Progenitor cell of endocrine pancreas (in vitro differentiated cells): ENCODE measurements around the gene CUX1. TPM values are rescaled to one million over a fixed set of nuclear protein-coding genes. Genes with fewer than 3 reads are reported as not detected.
A peak's percentile ranks its signal among the peaks of the same experiment; 100 is the strongest.

ENCODE experiments used
- DNase-seq: peaks from one replicate; pipeline ENCODE4 v3.0.0; 2021; ENCODE audit warnings: low spot score; ENCODE audit not compliant: unreplicated experiment
- H3K27ac Mint-ChIP-seq: 2 replicates; pipeline ENCODE4 v1.8.0; 2021; ENCODE audit warnings: mild to moderate bottlenecking, moderate library complexity, mixed read lengths
- H3K27me3 Mint-ChIP-seq: 2 replicates; pipeline ENCODE4 v1.8.0; 2021; ENCODE audit warnings: mixed read lengths
- H3K36me3 Mint-ChIP-seq: 2 replicates; pipeline ENCODE4 v1.8.0; 2022; ENCODE audit warnings: mixed read lengths; ENCODE audit not compliant: insufficient read depth
- H3K4me1 Mint-ChIP-seq: 2 replicates; pipeline ENCODE4 v1.8.0; 2021; ENCODE audit warnings: low read depth, mixed read lengths
- H3K4me3 Mint-ChIP-seq: 2 replicates; pipeline ENCODE4 v1.8.0; 2021; ENCODE audit warnings: low read depth, mild to moderate bottlenecking, moderate library complexity, mixed read lengths
- H3K9me3 Mint-ChIP-seq: 2 replicates; pipeline ENCODE4 v1.8.0; 2021; ENCODE audit warnings: low read depth, mixed read lengths
- total RNA-seq: library from RNA; stranded (reverse); gene quantifications from 2 replicates; pipeline ENCODE4 v1.2.1, GENCODE V29; 2021
- TF ChIP-seq, protein P1 (sequence below): fragments of 200-600 bp; sonication (generic); IDR thresholded peaks from one replicate; pipeline ENCODE4 v1.5.0; 2021; ENCODE audit warnings: antibody characterized with exemption, mild to moderate bottlenecking; ENCODE audit not compliant: unreplicated experiment

CUX1 gene
- total RNA-seq, 1 donor from 2014 or later: 103 TPM

DNA sequence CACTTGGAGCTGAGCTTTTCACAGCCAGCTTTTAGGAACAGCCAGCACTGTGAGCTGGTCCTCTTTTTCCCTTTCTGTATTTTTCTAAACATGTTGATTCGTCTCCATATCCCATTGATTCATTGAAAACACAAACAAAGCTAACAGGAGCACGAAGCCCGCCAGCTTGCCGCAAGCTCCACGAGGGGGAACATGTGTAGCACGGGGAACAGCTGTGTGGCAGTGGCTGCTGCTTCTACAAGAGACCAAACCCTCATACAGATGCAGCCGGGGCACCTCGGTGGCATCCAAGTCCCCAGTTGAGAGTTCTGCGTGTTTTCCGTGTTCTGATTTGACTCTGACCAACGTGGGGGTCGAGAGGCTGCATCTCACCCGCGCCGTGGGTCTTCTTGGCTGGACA, 388.5 kb downstream of the CUX1 start:
- H3K4me3 Mint-ChIP-seq: no peak overlapping the region
- H3K27me3 Mint-ChIP-seq: no peaks in the 10 kb centered on the region
- TF ChIP-seq, protein P1, sequence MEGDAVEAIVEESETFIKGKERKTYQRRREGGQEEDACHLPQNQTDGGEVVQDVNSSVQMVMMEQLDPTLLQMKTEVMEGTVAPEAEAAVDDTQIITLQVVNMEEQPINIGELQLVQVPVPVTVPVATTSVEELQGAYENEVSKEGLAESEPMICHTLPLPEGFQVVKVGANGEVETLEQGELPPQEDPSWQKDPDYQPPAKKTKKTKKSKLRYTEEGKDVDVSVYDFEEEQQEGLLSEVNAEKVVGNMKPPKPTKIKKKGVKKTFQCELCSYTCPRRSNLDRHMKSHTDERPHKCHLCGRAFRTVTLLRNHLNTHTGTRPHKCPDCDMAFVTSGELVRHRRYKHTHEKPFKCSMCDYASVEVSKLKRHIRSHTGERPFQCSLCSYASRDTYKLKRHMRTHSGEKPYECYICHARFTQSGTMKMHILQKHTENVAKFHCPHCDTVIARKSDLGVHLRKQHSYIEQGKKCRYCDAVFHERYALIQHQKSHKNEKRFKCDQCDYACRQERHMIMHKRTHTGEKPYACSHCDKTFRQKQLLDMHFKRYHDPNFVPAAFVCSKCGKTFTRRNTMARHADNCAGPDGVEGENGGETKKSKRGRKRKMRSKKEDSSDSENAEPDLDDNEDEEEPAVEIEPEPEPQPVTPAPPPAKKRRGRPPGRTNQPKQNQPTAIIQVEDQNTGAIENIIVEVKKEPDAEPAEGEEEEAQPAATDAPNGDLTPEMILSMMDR: no peak
- H3K36me3 Mint-ChIP-seq: peaks cover 22% of the 10 kb centered on the region
- H3K9me3 Mint-ChIP-seq: no peaks in the 10 kb centered on the region
- no peak for DNase-seq
- H3K27ac Mint-ChIP-seq: peak overlapping the region; percentile 4
- H3K4me1 Mint-ChIP-seq: peaks cover 6% of the 10 kb centered on the region

DNA sequence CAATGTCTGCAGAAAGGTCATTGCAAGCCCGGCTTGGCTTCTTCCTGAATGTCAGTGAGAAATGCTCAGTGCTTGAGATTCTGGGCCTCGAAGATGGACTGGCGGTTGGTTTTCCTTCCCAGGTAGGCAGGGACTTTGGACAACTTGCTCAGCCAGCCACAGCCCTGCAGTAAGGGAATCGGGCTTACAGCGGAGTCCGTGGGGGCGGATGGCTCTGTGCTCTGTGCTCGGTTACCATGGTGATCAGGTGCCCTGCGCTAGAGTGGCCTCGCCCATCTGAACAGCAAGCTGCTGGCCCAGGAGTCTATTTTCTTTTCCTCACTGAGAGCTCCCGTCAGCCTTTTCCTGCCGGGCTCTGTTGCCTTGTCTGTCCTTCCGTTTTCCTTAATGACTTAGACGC, 391.4 kb downstream of the CUX1 start:
- TF ChIP-seq, protein P1: no peak
- no peak for DNase-seq
- Mint-ChIP-seq H3K27me3 (no peaks in the 10 kb centered on the region), H3K27ac (no peak overlapping the region), H3K9me3 (no peaks in the 10 kb centered on the region), H3K4me1 (peaks cover 6% of the 10 kb centered on the region), H3K4me3 (no peak overlapping the region), H3K36me3 (peaks cover 21% of the 10 kb centered on the region)

DNA sequence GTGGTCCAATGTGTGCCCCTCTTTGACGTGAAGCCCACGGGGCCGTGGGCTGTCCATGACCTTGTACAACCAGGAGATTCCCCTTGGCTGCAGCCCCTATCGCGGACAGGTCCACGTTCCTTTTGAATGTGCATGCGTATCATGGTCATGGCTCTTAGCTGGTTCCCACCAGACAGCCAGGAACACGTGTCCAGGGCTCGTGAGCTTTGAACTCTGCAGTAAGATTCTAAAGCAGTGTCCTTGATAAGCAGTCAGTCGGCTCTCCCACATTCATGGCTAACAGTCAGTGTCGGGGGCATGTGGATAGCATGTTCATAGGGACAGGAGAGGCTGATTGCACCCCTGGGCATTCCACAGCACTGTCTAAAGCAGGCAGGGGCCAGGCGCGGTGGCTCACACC, 393.4 kb downstream of the CUX1 start:
- Mint-ChIP-seq H3K36me3 (peaks cover 18% of the 10 kb centered on the region), H3K4me1 (peaks cover 6% of the 10 kb centered on the region), H3K27ac (no peak overlapping the region), H3K4me3 (no peak overlapping the region), H3K9me3 (no peaks in the 10 kb centered on the region), H3K27me3 (no peaks in the 10 kb centered on the region)
- TF ChIP-seq, protein P1: no peak
- no peak for DNase-seq

DNA sequence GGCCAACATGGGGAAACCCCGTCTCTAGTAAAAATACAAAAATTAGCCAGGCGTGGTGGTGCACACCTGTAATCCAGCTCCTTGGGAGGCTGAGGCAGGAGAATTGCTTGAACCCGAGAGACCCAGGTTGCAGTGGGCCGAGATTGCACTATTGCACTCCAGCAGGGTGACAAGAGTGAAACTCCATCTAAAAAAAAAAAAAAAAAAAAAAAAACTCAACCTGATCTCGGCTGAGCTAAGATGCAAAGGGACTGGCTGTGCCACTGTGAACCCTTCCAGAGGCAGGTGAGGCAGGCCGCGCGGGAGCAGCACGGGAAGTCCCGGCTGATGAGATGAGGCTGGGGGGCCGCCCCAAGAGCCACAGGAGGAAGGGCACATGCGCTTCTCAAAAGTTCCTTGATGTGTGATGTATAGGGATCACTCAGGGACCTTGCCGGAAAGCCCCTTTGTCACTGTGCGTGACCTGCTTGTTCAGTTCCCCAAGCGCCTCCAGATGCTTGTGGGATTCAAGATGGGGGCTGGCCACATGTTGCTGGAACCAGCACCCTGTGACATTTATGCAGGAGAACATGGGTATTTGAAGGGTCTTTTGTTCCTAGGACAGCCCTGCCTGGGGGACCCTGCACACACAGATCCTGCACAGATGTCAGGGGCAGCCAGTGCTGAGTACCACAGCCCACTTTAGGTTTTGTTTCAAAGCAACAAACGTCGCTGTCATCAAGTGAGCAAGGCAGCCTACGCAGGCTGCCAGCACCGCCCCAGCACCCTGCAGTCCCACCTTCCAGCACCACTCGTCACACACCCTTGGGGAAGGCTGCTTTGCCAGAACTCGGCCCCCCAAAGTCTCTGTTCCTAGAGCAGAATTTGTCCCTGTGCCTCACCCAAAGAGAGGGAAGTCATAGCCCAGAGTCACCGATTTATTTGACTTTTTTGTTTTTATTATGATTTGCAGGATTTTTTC, 394.4 kb downstream of the CUX1 start:
- DNase-seq: no peak
- Mint-ChIP-seq H3K4me1 (peaks cover 6% of the 10 kb centered on the region), H3K36me3 (peaks cover 16% of the 10 kb centered on the region), H3K9me3 (no peaks in the 10 kb centered on the region), H3K27ac (no peak overlapping the region), H3K4me3 (no peak overlapping the region), H3K27me3 (no peaks in the 10 kb centered on the region)
- TF ChIP-seq, protein P1: no peak

DNA sequence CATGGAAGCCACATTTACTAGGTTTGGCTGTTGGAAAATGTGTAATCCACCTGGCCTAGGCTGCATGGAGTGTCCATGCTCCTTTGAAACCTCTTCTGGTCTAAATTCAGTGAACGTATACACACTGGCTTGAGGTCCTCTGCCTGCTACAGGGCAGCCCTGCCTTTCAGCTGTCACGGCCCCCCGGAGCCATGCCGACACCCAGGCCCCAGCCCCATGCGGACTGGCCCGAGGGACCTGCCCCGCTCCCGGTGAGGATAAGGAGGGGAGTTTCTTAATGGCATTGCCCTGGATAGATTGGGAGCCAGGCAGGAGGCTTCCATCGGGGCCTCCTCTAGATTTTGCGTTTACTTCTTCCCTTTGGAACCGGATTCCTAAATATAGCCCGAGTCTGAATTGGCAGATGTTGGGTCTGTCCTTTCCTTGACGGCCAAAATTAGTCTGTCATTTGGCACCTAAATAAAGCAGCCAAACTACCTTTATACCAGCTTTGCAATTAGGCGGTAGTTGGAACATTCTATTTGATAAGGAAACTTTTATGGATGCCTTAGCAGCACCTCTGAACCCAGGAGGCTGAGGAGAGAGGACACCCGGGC, 397.1 kb downstream of the CUX1 start:
- Mint-ChIP-seq H3K27me3 (no peaks in the 10 kb centered on the region), H3K4me1 (no peaks in the 10 kb centered on the region), H3K36me3 (peaks cover 13% of the 10 kb centered on the region), H3K4me3 (no peak overlapping the region), H3K9me3 (no peaks in the 10 kb centered on the region), H3K27ac (no peak overlapping the region)
- TF ChIP-seq, protein P1: no peak
- no peak for DNase-seq
